ENCODE results near the gene CRAMP1.
"Not testable (repeated sequence)": the region's sequence is repeated elsewhere in the genome, so short reads cannot be mapped to it uniquely, and the experiment has no call there.

The CRAMP1 gene, protein sequence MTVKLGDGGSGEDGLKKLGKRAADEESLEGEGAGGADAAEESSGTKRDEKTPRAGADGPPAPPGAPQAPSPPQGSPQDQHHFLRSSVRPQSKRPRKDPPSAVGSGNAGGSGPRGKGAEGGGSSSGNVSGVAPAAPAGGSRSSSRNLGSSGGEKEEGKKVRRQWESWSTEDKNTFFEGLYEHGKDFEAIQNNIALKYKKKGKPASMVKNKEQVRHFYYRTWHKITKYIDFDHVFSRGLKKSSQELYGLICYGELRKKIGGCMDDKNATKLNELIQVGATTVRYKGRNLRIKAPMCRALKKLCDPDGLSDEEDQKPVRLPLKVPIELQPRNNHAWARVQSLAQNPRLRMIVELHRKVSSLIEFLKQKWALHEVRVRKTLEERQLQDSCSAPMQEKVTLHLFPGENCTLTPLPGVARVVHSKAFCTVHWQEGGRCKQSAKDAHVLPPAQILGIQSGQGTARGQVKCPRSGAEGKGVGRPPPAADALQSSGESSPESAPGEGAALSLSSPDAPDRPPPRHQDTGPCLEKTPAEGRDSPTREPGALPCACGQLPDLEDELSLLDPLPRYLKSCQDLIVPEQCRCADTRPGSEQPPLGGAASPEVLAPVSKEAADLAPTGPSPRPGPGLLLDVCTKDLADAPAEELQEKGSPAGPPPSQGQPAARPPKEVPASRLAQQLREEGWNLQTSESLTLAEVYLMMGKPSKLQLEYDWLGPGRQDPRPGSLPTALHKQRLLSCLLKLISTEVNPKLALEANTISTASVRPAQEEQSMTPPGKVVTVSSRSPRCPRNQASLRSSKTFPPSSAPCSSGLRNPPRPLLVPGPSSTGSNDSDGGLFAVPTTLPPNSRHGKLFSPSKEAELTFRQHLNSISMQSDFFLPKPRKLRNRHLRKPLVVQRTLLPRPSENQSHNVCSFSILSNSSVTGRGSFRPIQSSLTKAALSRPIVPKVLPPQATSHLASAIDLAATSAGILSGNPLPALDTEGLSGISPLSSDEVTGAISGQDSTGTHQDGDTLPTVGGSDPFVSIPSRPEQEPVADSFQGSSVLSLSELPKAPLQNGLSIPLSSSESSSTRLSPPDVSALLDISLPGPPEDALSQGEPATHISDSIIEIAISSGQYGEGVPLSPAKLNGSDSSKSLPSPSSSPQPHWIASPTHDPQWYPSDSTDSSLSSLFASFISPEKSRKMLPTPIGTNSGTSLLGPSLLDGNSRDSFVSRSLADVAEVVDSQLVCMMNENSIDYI (N-terminal part only)
- total RNA-seq = 23.2 to 34.1 (median 32.4) reads per million in 3 experiments

DNA sequence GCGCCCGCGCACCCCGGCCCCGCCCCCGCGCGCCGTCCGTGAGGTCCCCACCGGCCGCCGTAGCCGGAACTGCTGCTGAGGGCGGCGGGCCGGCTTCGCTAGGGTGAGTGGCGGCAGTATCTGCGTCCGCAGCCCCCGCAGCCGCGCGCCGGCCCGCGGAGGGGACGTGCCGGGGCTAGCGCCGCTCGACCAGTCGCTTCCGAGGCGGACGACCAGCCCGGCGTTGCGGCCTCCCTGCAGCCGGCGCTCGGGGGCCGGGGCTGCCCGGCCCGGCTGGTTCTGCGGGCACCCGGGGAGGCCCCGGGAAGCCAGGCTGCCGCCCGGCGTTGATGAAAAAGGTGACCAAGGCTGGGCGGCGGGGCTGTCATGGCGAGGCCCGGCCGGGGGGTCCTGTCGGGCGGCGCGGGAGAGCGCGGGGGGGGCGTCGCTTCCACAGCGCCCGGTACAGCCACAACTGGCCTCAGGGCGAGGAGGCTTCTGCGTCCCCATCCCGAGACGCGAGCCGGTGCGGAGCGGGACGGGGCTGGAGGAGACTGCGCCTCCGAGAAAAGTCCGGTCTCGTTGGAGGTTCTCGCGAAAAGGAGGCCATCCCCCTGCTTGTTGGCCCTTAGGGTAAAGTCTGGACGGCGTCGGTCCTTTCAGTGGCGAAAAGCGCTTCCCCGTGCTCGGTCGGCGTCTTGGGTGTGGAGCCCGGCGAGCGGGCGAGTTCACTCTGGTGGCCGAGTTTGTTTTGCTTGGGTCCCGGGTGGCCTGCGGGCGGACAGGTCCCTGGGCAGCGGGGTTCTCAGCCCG lies at the start of gene CRAMP1:
TSS of gene CRAMP1 (plus strand) at position 41 of the 792 bp plus-strand sequence. CDS start 2,280 bp downstream, outside the sequence.
- DNase-seq = no peak

DNA sequence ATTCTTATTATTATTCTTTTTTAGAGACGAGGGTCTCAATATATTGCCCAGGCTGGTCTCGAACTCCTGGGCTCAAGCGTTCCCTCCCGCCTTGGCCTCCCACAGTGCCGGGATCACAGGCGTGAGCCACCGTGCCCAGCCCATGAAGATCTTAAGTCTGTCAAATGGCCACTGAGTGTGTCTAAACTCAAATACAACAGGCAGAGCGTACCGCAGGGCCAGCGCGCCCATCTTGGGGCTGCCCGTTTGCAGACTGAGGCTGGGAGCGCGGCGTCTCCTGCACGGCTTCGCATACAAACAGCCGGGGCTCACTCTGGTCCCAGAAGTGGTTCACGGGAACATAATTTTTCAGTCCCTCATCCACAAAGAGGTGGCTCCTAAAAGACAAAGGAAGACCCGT lies 48.4 kb upstream of the CRAMP1 start:
- no peak for DNase-seq

DNA sequence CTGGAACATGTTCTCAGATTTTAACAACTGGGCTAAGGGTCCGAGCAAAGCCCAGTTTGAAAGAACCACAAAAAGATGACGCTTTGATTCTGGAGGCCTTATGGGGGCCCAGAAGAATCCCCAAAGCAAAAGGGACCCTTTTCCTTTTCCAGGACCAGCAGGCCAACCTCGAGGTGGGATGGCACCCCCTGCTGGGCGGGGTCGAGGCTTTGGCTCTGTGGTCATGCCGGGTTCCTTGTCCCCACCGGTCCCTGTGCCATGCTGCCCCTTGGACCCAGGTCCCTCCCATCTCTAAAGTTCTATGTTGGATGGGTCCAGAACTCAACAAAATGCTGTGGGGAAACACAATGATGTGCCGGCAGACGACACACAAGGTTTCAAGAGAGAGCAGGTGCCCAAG lies 47.8 kb upstream of the CRAMP1 start:
- DNase-seq = no peak

DNA sequence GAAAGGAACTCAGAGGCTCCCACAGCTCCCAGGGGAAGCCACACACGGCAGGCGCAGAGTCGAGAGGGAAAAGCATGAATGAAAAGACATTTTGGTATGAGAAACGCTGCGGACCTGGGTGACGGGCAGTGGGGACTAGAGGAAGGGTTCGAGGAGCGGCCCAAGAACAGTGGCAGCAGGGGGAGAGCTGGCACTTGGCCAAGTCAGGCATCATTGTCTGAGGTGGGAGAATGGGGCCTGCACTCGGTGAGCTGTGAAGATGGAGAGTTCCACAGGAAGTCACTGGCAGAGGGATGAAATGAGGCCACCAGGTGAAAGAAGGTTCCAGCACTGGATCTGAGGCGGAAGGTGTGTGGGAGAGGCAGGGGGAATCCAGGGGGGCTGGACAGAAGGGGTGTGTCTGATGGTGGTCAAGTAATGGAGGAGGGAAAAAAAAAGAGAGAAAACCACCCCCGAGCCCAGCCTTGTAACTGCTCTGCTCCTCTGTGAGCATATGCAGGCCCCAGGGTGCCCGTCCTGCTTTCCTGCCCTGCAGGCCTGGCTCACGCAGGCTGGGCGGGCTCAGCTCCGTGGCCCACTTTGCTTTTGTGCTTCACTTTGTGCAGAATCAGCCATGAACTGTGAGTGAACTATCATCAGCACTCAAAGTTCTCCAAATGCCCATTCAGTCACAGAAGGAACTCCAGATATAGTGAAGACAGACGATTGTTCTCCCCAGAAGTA lies 46.9 kb upstream of the CRAMP1 start:
- DNase-seq = no peak

DNA sequence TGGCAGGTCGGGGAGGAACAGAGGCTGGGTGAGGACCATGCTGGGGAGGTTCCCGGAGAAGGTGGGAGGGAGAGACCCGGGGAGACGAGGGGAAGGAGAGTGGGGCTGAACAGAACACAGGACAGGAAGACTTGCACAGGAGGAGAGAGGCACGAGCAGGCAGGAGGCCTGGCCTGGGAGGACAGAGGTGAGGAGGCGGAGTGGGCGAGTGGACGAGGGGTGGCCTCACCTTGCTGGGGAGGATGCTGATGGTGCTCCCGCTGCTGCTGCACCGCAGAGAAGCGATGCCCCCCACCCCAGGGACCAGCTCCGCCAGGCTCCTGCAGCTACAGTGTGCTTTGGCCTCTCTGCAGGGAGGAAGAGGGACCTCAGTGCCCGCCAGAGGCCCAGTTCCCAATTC lies 44.2 kb upstream of the CRAMP1 start:
- DNase-seq = no peak

DNA sequence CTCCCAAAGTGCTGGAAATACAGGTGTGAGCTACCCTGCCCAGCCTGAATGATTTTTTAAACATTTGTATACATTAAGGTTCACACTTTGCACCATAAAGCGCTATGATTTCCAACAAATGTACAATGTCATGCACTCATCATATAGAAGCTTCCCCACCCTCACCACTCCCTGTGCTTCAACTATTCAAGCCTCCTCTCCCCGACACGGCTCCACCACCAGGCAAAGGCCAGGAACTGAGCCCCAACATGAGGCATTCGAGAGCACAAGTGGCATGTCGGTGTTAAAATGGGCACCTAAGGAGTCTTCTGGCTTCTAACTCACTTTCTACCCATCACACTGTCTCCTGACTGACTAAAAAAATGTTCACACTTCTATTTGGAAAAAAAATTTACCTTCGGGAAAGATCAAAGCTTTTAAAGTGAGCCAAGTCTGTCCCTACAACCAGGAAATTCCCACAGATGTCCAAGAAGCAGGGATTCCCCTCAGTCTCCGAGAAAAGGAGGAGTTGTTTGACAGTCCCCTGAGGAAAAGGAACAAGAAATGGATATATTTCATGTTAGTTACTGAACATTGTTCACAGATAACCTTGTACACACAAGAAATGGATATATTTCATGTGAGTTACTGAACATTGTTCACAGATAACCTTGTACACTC lies 41.0 kb upstream of the CRAMP1 start:
- DNase-seq = no peak

DNA sequence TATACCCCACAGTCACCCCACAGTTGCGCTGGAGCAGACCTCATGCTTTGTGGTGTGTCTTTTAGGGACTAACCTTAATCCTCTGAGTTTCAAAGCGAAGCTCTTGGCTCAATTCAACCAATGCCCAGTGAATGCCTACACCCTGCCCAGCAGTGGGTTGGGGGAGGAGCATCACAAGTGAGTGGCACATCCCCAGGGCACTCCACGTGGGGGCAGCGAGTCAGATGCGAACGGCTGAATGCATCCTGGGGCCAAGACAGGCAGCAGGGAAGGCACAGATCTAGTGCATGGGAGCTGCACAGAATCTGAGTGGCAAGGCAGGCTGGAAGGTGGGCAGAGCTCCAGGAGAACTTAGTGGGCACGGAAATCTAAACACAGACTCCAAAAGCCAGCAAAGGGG lies 39.5 kb upstream of the CRAMP1 start:
- no peak for DNase-seq

DNA sequence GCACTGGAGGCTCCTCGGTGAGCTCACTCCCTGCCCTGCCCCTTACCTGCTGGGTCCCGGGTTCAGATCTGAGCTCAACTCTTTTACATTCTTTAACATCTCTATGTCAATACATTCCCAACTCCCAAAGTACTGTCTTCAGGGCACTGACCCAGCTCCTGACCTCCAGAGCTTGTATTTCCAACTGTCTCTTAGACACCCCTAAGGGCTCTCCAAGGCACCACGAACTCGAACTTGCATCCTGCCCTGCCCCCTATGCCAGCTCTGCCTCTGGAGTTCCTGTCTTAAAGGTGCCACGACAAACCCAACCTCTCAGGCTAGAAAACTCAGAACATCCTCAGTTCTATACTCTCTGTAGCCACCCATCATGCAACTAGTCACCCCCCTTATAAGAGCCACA lies 38.9 kb upstream of the CRAMP1 start:
- no peak for DNase-seq

DNA sequence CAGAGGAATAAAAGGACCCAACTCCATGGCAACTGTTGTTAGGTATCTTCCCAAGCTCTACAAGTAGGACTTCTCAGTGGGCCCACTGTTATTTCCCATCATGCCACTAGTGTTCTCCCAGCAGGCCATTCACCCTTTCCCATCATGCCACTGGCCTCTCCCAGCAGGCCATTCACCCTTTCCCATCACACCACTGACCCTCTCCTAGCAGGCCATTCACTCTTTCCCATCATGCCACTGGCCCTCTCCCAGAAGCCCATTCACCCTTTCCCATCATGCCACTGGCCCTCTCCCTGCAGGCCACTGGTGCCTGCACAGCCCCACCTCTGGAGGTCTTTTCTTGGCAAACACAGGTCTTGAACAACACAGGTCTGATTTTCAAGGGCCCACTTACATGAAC lies 36.6 kb upstream of the CRAMP1 start:
- no peak for DNase-seq

DNA sequence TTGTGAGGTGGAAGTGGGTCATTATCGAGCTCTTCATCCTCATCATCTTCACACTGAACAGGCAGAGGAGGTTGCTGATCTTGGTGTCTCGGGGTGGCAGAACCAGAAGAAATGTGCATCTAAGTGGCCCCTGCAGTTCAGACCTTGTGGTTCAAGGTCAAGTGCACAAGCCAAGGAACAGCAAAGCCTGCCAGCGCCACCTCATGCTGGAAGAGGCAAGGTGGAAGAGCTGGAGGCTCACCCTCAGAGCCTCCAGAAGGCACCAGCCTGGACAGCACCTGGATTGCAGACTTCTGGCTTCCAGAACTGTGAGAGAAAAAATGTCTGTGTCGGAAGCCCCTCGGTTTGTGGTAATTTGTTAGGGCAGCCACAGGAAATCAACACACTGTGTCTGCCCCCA lies 32.9 kb upstream of the CRAMP1 start:
- no peak for DNase-seq

DNA sequence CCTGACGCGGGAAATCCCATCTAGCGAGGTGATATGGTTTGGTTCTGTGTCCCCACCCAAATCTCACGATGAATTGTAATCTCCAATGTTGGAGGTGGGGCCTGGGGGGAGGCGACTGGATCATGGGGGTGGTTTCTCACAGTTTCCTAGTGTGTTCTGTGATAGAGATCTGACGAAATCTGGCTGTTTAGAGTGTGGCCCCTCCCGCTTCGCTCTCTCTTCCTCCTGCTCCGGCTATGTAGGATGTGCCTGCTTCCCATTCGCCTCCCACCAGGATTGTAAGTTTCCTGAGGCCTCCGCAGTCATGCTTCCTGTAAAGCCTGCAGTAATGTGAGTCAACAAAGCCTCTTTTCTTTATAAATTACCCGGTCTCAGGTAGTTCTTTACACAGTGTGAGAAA lies 31.9 kb upstream of the CRAMP1 start:
- no peak for DNase-seq

DNA sequence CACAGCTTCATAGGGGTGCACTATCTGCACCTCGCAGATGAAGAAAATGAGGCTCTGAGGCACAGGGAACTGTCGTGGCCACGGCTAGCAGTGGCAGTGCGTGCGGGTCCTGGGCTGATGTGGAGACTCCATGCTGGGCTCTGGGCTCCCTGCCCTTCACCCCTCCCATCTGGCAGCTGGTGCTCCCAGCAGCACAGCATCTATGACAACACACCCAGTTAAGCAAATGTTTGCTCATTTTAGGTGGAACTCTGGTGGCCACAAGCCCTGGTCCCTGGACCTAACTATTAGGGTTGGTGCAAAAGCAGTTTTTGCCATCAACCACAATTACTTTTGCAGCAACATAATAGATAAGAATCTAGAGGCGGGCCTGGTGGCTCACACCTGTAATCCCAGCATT lies 31.2 kb upstream of the CRAMP1 start:
- DNase-seq = no peak

DNA sequence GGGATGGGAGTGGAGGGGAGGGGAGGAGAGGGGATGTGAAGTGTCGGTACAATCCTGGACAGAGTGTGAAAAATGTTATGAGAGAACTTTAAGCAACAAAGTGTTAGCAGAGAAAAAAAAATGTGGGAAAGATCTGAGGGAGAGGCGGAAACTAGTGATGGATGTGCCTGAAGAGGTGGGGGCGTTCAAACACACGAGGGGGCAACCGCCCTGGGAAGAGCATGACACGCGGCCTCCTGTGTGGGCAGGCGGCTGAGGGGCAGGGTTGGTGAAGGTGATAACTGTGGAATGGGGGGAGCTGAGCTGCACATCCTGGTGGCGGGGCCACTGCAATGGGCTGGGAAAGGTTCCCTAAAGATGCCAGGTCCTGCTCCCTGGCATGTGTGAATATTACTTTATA lies 30.4 kb upstream of the CRAMP1 start:
- no peak for DNase-seq

DNA sequence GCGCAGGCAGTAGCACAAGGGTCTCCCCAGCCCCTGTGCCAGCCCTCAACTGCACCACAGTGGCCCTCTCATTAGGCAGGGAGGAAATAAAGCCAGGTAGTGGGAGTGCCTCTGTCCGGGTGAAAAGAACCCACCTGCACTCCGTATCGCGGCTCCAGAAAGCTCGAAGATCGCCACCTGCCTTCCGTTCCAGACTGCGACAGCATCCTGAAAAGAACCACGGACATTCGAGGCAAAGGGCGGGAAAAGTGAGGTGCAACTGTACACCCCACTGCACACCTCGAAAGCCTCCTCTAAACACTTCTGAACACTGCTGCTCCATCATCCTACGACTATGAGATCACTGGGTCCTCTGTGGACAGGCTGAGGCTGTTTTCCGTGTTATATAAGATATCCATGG lies 29.0 kb upstream of the CRAMP1 start:
- DNase-seq = no peak

DNA sequence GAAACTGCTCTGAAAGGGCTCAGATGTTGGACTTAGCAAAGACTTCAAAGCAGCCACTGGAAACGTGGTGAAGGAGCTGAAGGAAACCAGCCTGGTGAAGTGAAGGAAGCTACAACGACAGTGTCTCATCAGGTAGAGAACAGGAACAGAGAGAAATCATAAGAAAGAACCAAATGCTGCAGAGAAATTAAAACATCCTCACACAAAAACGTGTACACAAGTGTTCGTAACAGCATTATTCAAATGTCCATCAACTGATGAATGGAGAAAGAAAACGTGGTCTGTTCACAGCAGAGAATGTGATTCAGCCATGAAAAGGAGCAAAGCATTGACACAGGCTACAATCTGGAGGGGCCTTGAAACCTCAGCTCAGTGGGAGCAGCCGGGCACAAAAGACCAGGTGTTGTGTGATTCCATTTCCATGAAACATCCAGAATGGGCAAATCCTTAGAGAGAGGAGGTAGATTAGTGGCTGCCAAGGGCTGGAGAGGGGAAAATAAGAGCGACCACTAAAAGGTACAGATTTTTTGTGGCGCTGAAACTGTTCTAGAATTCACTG lies 27.2 kb upstream of the CRAMP1 start:
- DNase-seq = no peak

DNA sequence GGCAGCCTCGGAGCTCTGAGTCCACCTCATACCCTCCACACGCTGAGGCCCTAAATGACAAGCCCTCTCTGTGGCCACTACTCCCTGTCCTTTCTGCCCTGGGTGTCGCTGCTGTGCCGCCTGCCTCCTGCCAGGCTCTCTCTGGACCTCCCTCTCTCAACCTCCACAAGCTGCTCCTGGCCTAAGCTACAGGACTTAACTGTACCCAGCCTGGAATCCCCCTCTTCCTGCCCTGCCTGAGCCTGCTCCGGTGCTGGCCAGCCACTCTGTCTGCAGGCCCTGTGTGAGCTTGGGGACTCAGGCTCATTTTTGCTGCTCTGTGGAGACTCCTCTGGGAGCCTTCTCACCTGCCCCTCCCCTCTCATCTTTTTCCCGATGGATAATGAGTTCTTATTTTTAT lies 21.8 kb upstream of the CRAMP1 start:
- DNase-seq = no peak

DNA sequence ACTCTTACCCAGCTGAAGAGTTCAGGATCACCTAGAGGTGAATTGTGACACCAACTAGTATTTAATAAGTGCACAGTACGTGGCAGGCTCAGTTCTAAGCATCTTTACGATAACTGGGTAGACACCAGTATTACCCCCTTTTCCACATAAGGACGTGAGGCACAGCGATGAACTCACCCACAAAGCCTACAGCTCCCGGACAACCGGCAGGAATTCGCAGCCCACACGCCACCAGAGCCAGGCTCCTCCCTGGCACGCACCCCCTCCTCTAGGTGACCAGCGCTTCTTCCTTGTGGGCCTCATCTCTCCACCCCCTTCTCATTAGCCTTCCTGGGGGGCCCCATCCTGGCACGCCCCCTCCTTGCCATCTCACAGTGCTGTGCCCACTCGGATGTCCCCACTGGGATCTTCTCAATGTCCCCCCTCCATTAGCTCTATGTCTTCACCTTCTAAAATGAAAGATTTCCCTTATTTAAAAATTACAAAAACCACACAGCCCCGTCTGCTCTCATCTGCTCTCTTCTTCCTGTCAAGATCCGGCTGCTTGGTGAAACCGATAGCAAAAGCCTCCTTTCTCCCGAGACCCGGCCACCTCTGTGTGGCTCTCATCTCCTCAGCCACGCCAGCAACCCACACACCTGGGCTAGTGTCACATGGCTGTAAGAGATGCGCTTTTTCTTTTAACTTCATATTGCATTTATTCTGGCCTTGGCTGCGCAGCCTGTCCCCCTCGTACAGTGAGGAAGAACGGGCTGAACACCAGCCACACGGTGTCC lies 21.0 kb upstream of the CRAMP1 start:
- no peak for DNase-seq

DNA sequence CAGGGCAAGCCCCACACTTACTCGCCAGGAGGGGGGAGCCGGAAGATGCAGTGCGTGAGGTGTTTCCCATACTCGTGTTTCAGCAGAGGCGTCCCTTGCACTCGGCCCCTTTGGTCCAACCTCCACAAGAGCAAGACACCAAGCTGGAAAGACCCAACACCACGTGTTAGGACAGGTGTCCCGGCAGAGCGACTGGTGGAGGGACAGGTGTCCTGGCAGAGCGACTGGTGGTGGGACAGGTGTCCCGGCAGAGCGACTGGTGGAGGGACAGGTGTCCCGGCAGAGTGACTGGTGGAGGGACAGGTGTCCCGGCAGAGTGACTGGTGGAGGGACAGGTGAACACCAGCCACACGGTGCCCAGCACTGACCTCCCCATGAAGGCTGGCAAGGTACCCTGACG lies 19.7 kb upstream of the CRAMP1 start:
- DNase-seq = no peak

DNA sequence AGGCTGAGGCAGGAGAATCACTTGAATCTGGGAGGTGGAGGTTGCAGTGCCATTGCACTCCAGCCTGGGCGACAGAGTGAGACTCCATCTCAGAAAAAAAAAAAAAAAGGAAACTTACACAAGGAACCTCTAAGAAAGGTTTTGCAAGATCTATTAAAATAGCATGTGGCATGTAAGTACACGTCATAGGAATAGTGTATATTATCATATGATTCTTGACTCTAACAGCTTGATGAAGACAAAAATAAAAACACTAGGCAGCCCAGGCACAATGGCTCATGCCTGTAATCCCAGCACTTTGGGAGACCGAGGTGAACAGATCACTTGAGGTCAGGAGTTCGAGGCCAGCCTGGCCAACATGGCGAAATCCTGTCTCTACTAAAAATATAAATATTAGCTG lies 16.6 kb upstream of the CRAMP1 start:
- DNase-seq = not testable (repeated sequence)

DNA sequence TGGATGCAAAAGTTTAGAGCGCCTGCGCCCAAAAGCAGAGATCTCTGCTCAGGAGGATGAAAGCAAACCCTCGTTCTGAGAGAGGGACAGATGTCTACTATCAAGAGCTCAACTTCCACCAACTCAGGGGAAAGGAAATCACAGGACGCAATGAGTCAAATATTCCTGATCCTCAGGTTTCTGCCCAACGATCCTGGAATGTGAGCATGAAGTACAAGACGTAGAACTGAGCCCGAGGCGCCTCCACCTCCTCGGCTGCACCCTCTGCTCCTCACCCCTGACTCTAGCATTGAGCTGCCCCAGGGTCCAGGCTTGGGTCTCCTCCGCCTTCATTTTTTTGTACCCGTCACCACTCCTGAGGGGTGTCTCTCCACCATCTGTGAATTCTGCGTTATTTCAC lies 15.6 kb upstream of the CRAMP1 start:
- DNase-seq = no peak
